HG02571 (cell line): ENCODE data around the gene GBA2.

Experiments used
- ATAC-seq: cut with Tn5 transposase; IDR thresholded peaks from one replicate; pipeline ENCODE4 v1.9.1; 2021; ENCODE audit warnings: mild to moderate bottlenecking, moderate library complexity; ENCODE audit not compliant: unreplicated experiment

Gene GBA2

GRCh38 chr9:35696520-35697215 lies 52.4 kb downstream of the GBA2 start:
- no peak for ATAC-seq

- ATAC-seq = no peak
These were observed 53.1 kb downstream of the GBA2 start for GRCh38 chr9:35695943-35696401.

- ATAC-seq = no peak
These were observed 57.2 kb downstream of the GBA2 start for GRCh38 chr9:35691757-35692301.

- ATAC-seq = no peak
These were observed 57.7 kb downstream of the GBA2 start for GRCh38 chr9:35691334-35691650.

GRCh38 chr9:35690614-35691333 lies 58.3 kb downstream of the GBA2 start:
- ATAC-seq = no peak

GRCh38 chr9:35690294-35690613 lies 58.8 kb downstream of the GBA2 start:
- ATAC-seq = no peak

GRCh38 chr9:35689542-35690293 lies 59.3 kb downstream of the GBA2 start, which contains the start of gene TPM2:
Gene TPM2 (minus strand): TSS chr9:35689925. CDS start chr9:35689817, 108 bp downstream.
- ATAC-seq = no peak

GRCh38 chr9:35688558-35689541 lies 60.2 kb downstream of the GBA2 start:
- ATAC-seq = no peak

GRCh38 chr9:35687972-35688557 lies 61.0 kb downstream of the GBA2 start:
- no peak for ATAC-seq

- ATAC-seq = no peak
These were observed 61.7 kb downstream of the GBA2 start for GRCh38 chr9:35687306-35687705.
